ENCODE data around the gene ANXA2. TPM values are rescaled to one million over a fixed set of nuclear protein-coding genes. Genes with fewer than 3 reads are reported as not detected.

The ANXA2 gene
- polyA plus RNA-seq: 650 TPM
- long read RNA-seq, donor 1, transcript ANXA2-204 (13 exons, 1,435 nt): major isoform, 108 of 214 reads
- long read RNA-seq, donor 1, transcript ANXA2-203 (14 exons, 1,444 nt): minor isoform, 12 of 214 reads
- long read RNA-seq, donor 1, partial matches to known transcripts: 79 of 214 reads
- long read RNA-seq, donor 1, other reads (novel, unspliced or antisense): 13 of 214 reads
- long read RNA-seq, donor 2, transcript ANXA2-204 (13 exons, 1,435 nt): major isoform, 244 of 558 reads
- long read RNA-seq, donor 2, transcript ANXA2-203 (14 exons, 1,444 nt): minor isoform, 32 of 558 reads
- long read RNA-seq, donor 2, transcript ANXA2-222 (7 exons, 1,076 nt): minor isoform, 5 of 558 reads
- long read RNA-seq, donor 2, partial matches to known transcripts: 228 of 558 reads
- long read RNA-seq, donor 2, other reads (novel, unspliced or antisense): 42 of 558 reads
- long read RNA-seq, donor 3: 0 reads
- long read RNA-seq, donor 4, transcript ANXA2-204 (13 exons, 1,435 nt): major isoform, 22 of 34 reads
- long read RNA-seq, donor 4, partial matches to known transcripts: 9 of 34 reads
- long read RNA-seq, donor 4, other reads (novel, unspliced or antisense): 0 of 34 reads
- long read RNA-seq, donor 5, transcript ANXA2-204 (13 exons, 1,435 nt): major isoform, 166 of 282 reads
- long read RNA-seq, donor 5, transcript ANXA2-203 (14 exons, 1,444 nt): minor isoform, 12 of 282 reads
- long read RNA-seq, donor 5, partial matches to known transcripts: 78 of 282 reads
- long read RNA-seq, donor 5, other reads (novel, unspliced or antisense): 20 of 282 reads
- long read RNA-seq, donor 6, transcript ANXA2-203 (14 exons, 1,444 nt): minor isoform, 17 of 494 reads
- long read RNA-seq, donor 6, transcript ANXA2-222 (7 exons, 1,076 nt): minor isoform, 7 of 494 reads
- long read RNA-seq, donor 6, transcript ANXA2-204 (13 exons, 1,435 nt): major isoform, 212 of 494 reads
- long read RNA-seq, donor 6, partial matches to known transcripts: 240 of 494 reads
- long read RNA-seq, donor 6, other reads (novel, unspliced or antisense): 14 of 494 reads
- long read RNA-seq, donor 7, transcript ANXA2-203 (14 exons, 1,444 nt): minor isoform, 15 of 255 reads
- long read RNA-seq, donor 7, transcript ANXA2-204 (13 exons, 1,435 nt): major isoform, 117 of 255 reads
- long read RNA-seq, donor 7, partial matches to known transcripts: 109 of 255 reads
- long read RNA-seq, donor 7, other reads (novel, unspliced or antisense): 7 of 255 reads
- long read RNA-seq, donor 8, transcript ANXA2-203 (14 exons, 1,444 nt): minor isoform, 18 of 593 reads
- long read RNA-seq, donor 8, transcript ANXA2-204 (13 exons, 1,435 nt): major isoform, 274 of 593 reads
- long read RNA-seq, donor 8, partial matches to known transcripts: 263 of 593 reads
- long read RNA-seq, donor 8, other reads (novel, unspliced or antisense): 27 of 593 reads
- long read RNA-seq, donor 9, transcript ANXA2-236 (3 exons, 908 nt): minor isoform, 6 of 523 reads
- long read RNA-seq, donor 9, transcript ANXA2-204 (13 exons, 1,435 nt): major isoform, 207 of 523 reads
- long read RNA-seq, donor 9, transcript ANXA2-203 (14 exons, 1,444 nt): minor isoform, 20 of 523 reads
- long read RNA-seq, donor 9, partial matches to known transcripts: 270 of 523 reads
- long read RNA-seq, donor 9, other reads (novel, unspliced or antisense): 17 of 523 reads
- long read RNA-seq, donor 10, transcript ANXA2-204 (13 exons, 1,435 nt): major isoform, 294 of 642 reads
- long read RNA-seq, donor 10, transcript ANXA2-203 (14 exons, 1,444 nt): minor isoform, 25 of 642 reads
- long read RNA-seq, donor 10, partial matches to known transcripts: 266 of 642 reads
- long read RNA-seq, donor 10, other reads (novel, unspliced or antisense): 48 of 642 reads
- long read RNA-seq, donor 11, transcript ANXA2-204 (13 exons, 1,435 nt): major isoform, 170 of 341 reads
- long read RNA-seq, donor 11, transcript ANXA2-203 (14 exons, 1,444 nt): minor isoform, 13 of 341 reads
- long read RNA-seq, donor 11, partial matches to known transcripts: 130 of 341 reads
- long read RNA-seq, donor 11, other reads (novel, unspliced or antisense): 19 of 341 reads

- peak within 1 kb of the TSS; percentile 69 for H3K4me3 ChIP-seq (ENCODE audit: low read length)
- no CpG with 5 or more reads among the region's 53 CpGs for WGBS (ENCODE audit: insufficient coverage, low lambda C conversion rate)
- H3K27ac ChIP-seq (ENCODE audit: low read length): peak within 1 kb of the TSS; percentile 96
- peaks cover 17% of the 10 kb centered on the region for H3K36me3 ChIP-seq (ENCODE audit: control insufficient read depth, insufficient read depth, low read length)
- peaks cover 3% of the 10 kb centered on the region for H3K9me3 ChIP-seq (ENCODE audit: control insufficient read depth, low read depth, low read length)
- DNase-seq: peak; percentile 87 to 93
- no peaks in the 10 kb centered on the region for H3K27me3 ChIP-seq (ENCODE audit: control insufficient read depth, insufficient read depth, low read length)
- H3K4me1 ChIP-seq (ENCODE audit: control insufficient read depth, insufficient read depth, low read length): peaks cover 48% of the 10 kb centered on the region
These were observed at the start of gene ANXA2 for GRCh38 chr15:60397772-60398445. TSS of gene ANXA2 (minus strand) at chr15:60397986. CDS start at chr15:60386075, 11,911 bp downstream.

- no peak for DNase-seq
- Histone ChIP-seq H3K36me3 (ENCODE audit: control insufficient read depth, insufficient read depth, low read length) (peaks cover 12% of the 10 kb centered on the region), H3K9me3 (ENCODE audit: control insufficient read depth, low read depth, low read length) (no peaks in the 10 kb centered on the region), H3K27me3 (ENCODE audit: control insufficient read depth, insufficient read depth, low read length) (no peaks in the 10 kb centered on the region), H3K4me1 (ENCODE audit: control insufficient read depth, insufficient read depth, low read length) (peaks cover 20% of the 10 kb centered on the region), H3K4me3 (ENCODE audit: low read length) (no peak overlapping the region), H3K27ac (ENCODE audit: low read length) (no peak overlapping the region)
- no CpG with 5 or more reads among the region's 6 CpGs for WGBS (ENCODE audit: insufficient coverage, low lambda C conversion rate)
These were observed 46.6 kb upstream of the ANXA2 start for GRCh38 chr15:60444289-60444912.

- peaks cover 11% of the 10 kb centered on the region for H3K36me3 ChIP-seq (ENCODE audit: control insufficient read depth, insufficient read depth, low read length)
- 44% methylated on average over 2 of the region's 3 CpGs for WGBS (ENCODE audit: insufficient coverage, low lambda C conversion rate)
- no peak overlapping the region for H3K4me3 ChIP-seq (ENCODE audit: low read length)
- peak overlapping the region; percentile 74 for H3K27ac ChIP-seq (ENCODE audit: low read length)
- no peaks in the 10 kb centered on the region for H3K27me3 ChIP-seq (ENCODE audit: control insufficient read depth, insufficient read depth, low read length)
- peaks cover 20% of the 10 kb centered on the region for H3K4me1 ChIP-seq (ENCODE audit: control insufficient read depth, insufficient read depth, low read length)
- no peaks in the 10 kb centered on the region for H3K9me3 ChIP-seq (ENCODE audit: control insufficient read depth, low read depth, low read length)
- no peak for DNase-seq
These were observed 45.0 kb upstream of the ANXA2 start for GRCh38 chr15:60442763-60443162.

GRCh38 chr15:60442031-60442650, 44.4 kb upstream of the ANXA2 start:
- H3K27me3 ChIP-seq (ENCODE audit: control insufficient read depth, insufficient read depth, low read length): no peaks in the 10 kb centered on the region
- peak in 1 of 2 donors; percentile 63 for DNase-seq
- 80% methylated on average over 1 of the region's 2 CpGs for WGBS (ENCODE audit: insufficient coverage, low lambda C conversion rate)
- H3K4me3 ChIP-seq (ENCODE audit: low read length): no peak overlapping the region
- H3K36me3 ChIP-seq (ENCODE audit: control insufficient read depth, insufficient read depth, low read length): peaks cover 11% of the 10 kb centered on the region
- no peaks in the 10 kb centered on the region for H3K9me3 ChIP-seq (ENCODE audit: control insufficient read depth, low read depth, low read length)
- peaks cover 20% of the 10 kb centered on the region for H3K4me1 ChIP-seq (ENCODE audit: control insufficient read depth, insufficient read depth, low read length)
- peak overlapping the region; percentile 74 for H3K27ac ChIP-seq (ENCODE audit: low read length)

- H3K27me3 ChIP-seq (ENCODE audit: control insufficient read depth, insufficient read depth, low read length): no peaks in the 10 kb centered on the region
- H3K36me3 ChIP-seq (ENCODE audit: control insufficient read depth, insufficient read depth, low read length): peaks cover 13% of the 10 kb centered on the region
- peak overlapping the region; percentile 74 for H3K27ac ChIP-seq (ENCODE audit: low read length)
- no peak overlapping the region for H3K4me3 ChIP-seq (ENCODE audit: low read length)
- WGBS (ENCODE audit: insufficient coverage, low lambda C conversion rate): no CpG with 5 or more reads among the region's 1 CpG
- H3K4me1 ChIP-seq (ENCODE audit: control insufficient read depth, insufficient read depth, low read length): peaks cover 20% of the 10 kb centered on the region
- H3K9me3 ChIP-seq (ENCODE audit: control insufficient read depth, low read depth, low read length): no peaks in the 10 kb centered on the region
- DNase-seq: peak; percentile 24 to 75
These were observed 43.5 kb upstream of the ANXA2 start for GRCh38 chr15:60441331-60441730.

- no peak for DNase-seq
- peaks cover 14% of the 10 kb centered on the region for H3K36me3 ChIP-seq (ENCODE audit: control insufficient read depth, insufficient read depth, low read length)
These were observed 40.9 kb upstream of the ANXA2 start for GRCh38 chr15:60438646-60439045.

GRCh38 chr15:60428935-60429334, 31.1 kb upstream of the ANXA2 start:
- Histone ChIP-seq H3K36me3 (ENCODE audit: control insufficient read depth, insufficient read depth, low read length) (peaks cover 15% of the 10 kb centered on the region), H3K27ac (ENCODE audit: low read length) (no peak overlapping the region), H3K27me3 (ENCODE audit: control insufficient read depth, insufficient read depth, low read length) (no peaks in the 10 kb centered on the region), H3K4me1 (ENCODE audit: control insufficient read depth, insufficient read depth, low read length) (peaks cover under 1% of the 10 kb centered on the region), H3K4me3 (ENCODE audit: low read length) (no peak overlapping the region), H3K9me3 (ENCODE audit: control insufficient read depth, low read depth, low read length) (no peaks in the 10 kb centered on the region)
- no peak for DNase-seq
- 86% methylated on average over 1 of the region's 1 CpG for WGBS (ENCODE audit: insufficient coverage, low lambda C conversion rate)

More at GRCh38 chr15:60438646-60439045, 40.9 kb upstream of the ANXA2 start:
- no peak overlapping the region for H3K4me3 ChIP-seq (ENCODE audit: low read length)
- H3K9me3 ChIP-seq (ENCODE audit: control insufficient read depth, low read depth, low read length): no peaks in the 10 kb centered on the region
- H3K27me3 ChIP-seq (ENCODE audit: control insufficient read depth, insufficient read depth, low read length): no peaks in the 10 kb centered on the region
- 100% methylated on average over 1 of the region's 1 CpG for WGBS (ENCODE audit: insufficient coverage, low lambda C conversion rate)
- H3K4me1 ChIP-seq (ENCODE audit: control insufficient read depth, insufficient read depth, low read length): peaks cover 17% of the 10 kb centered on the region
- H3K27ac ChIP-seq (ENCODE audit: low read length): no peak overlapping the region

- Histone ChIP-seq H3K9me3 (ENCODE audit: control insufficient read depth, low read depth, low read length) (no peaks in the 10 kb centered on the region), H3K27me3 (ENCODE audit: control insufficient read depth, insufficient read depth, low read length) (no peaks in the 10 kb centered on the region), H3K36me3 (ENCODE audit: control insufficient read depth, insufficient read depth, low read length) (peaks cover 24% of the 10 kb centered on the region), H3K27ac (ENCODE audit: low read length) (no peak overlapping the region), H3K4me1 (ENCODE audit: control insufficient read depth, insufficient read depth, low read length) (peaks cover 6% of the 10 kb centered on the region), H3K4me3 (ENCODE audit: low read length) (no peak overlapping the region)
- 77% methylated on average over 2 of the region's 2 CpGs for WGBS (ENCODE audit: insufficient coverage, low lambda C conversion rate)
- DNase-seq: no peak
These were observed 29.2 kb upstream of the ANXA2 start for GRCh38 chr15:60426870-60427508.

Data from large intestine (tissue), 12 donors.